GM06990 (cell line): ENCODE measurements around the gene TPM1.

ENCODE experiments used
- DNase-seq: peaks from one replicate; pipeline ENCODE4 v3.0.0-alpha.2; 2011; ENCODE audit not compliant: insufficient read length; ENCODE audit errors: extremely low read depth
- H3K27me3 ChIP-seq: replicated peaks from 2 replicates; pipeline ENCODE4 v1.6.0; 2011; ENCODE audit warnings: low read length; ENCODE audit not compliant: control insufficient read depth, insufficient read depth
- H3K36me3 ChIP-seq: 2 replicates; pipeline ENCODE4 v1.5.1; 2011; ENCODE audit warnings: low read length; ENCODE audit not compliant: control insufficient read depth, insufficient read depth
- H3K4me3 ChIP-seq: replicated peaks from 2 replicates; pipeline ENCODE4 v1.5.1; 2011; ENCODE audit warnings: low read depth, mild to moderate bottlenecking, control low read depth, low read length
- TF ChIP-seq, protein P1 (sequence below): IDR thresholded peaks from 2 replicates; pipeline ENCODE4 v1.5.1; 2011; ENCODE audit warnings: low read length, control low read depth, mild to moderate bottlenecking, inconsistent platforms; ENCODE audit not compliant: insufficient read depth, poor library complexity, severe bottlenecking

Gene TPM1

DNA sequence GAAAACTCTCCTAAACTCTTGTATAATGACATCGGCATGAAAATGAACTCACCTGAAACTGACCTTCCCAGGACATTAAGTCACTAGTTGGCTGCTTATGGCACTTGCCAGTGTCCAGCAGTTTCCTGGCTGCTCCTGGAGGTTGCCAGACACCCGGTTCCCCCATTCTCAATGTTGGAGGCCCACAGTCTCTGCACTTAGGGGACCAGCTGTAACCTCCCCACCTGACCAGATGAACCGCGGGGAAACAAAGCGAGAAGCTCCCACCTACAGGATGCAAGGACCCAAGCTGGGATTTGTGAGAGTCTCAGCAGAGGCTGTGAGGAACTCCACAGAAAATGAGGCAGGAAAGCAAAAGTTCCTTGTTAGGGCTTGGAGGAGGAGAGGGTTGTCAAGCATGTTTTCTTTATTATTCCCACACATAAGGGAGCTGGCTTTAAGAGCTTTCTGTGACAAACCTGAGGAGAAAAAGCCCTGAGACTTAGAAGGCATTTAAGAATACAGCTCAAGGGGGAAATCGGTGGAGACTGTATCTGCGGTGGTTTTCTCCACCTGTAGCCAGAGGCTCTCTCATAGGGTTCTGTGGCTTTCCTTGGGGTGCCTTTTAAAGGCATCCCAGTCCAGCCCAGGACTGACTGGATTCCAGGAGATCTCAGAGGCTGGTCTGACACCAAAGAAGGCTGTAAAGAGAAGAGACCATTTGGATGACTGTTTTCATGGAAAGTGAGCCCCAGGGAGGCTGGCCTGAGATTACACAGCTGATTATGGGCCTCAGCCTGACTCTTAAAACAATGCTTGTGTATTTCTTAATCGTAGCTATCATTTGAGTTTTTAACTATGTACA is 4.6 kb downstream of the TPM1 start:
- DNase-seq, result no peak
- H3K27me3 ChIP-seq, result peaks cover 3% of the 10 kb centered on the region
- no peak overlapping the region for H3K4me3 ChIP-seq
- H3K36me3 ChIP-seq, result no peaks in the 10 kb centered on the region
- TF ChIP-seq, protein P1, sequence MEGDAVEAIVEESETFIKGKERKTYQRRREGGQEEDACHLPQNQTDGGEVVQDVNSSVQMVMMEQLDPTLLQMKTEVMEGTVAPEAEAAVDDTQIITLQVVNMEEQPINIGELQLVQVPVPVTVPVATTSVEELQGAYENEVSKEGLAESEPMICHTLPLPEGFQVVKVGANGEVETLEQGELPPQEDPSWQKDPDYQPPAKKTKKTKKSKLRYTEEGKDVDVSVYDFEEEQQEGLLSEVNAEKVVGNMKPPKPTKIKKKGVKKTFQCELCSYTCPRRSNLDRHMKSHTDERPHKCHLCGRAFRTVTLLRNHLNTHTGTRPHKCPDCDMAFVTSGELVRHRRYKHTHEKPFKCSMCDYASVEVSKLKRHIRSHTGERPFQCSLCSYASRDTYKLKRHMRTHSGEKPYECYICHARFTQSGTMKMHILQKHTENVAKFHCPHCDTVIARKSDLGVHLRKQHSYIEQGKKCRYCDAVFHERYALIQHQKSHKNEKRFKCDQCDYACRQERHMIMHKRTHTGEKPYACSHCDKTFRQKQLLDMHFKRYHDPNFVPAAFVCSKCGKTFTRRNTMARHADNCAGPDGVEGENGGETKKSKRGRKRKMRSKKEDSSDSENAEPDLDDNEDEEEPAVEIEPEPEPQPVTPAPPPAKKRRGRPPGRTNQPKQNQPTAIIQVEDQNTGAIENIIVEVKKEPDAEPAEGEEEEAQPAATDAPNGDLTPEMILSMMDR, result no peak

DNA sequence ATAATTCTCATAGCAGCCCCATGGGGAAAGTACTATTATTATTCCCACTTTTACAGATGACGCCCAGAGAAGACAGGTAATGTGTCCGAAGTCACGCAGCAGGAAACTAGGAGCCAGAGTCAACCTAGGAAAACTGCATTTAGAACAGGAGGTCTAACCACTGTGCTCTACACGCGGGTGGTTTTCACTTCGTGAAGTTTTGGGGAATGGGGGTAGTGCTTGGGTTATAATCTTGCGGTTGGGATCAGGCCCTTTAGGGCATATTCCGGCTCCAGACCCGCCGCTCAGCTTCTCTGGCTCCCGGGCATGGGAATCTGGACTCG is 5.2 kb downstream of the TPM1 start:
- Histone ChIP-seq H3K4me3 (peak overlapping the region; percentile 71), H3K36me3 (no peaks in the 10 kb centered on the region), H3K27me3 (peaks cover 3% of the 10 kb centered on the region)
- no peak for DNase-seq
- TF ChIP-seq, protein P1, result no peak

DNA sequence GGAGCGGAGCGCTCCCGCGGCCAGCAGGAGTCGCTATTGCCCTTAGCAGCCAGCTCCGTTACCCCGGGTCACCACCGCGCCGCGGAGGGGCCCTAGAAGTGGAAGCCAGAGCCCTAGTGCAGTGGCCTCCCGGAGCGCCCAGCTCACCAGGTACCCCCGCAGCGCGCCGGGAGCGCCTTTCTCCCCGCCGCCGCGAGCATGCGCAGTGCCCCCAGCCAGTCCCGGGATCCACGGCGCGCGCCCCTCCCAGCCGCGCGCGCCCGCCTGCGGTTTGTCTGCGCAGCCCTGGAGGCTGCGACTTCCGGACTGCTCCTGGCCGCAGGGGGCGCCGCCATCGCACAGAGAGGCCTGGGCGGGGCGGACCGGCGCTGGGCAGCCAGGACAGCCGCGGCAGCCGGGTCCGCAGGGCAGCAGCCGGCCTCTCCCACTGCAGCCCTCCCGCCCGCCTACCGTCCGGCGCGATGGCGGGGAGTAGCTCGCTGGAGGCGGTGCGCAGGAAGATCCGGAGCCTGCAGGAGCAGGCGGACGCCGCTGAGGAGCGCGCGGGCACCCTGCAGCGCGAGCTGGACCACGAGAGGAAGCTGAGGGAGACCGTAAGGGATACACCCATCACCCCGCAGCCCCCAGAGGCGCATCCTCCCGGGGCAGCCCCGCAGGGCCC is 5.7 kb downstream of the TPM1 start:
- no peaks in the 10 kb centered on the region for H3K36me3 ChIP-seq
- DNase-seq, result peak; percentile 89

DNA sequence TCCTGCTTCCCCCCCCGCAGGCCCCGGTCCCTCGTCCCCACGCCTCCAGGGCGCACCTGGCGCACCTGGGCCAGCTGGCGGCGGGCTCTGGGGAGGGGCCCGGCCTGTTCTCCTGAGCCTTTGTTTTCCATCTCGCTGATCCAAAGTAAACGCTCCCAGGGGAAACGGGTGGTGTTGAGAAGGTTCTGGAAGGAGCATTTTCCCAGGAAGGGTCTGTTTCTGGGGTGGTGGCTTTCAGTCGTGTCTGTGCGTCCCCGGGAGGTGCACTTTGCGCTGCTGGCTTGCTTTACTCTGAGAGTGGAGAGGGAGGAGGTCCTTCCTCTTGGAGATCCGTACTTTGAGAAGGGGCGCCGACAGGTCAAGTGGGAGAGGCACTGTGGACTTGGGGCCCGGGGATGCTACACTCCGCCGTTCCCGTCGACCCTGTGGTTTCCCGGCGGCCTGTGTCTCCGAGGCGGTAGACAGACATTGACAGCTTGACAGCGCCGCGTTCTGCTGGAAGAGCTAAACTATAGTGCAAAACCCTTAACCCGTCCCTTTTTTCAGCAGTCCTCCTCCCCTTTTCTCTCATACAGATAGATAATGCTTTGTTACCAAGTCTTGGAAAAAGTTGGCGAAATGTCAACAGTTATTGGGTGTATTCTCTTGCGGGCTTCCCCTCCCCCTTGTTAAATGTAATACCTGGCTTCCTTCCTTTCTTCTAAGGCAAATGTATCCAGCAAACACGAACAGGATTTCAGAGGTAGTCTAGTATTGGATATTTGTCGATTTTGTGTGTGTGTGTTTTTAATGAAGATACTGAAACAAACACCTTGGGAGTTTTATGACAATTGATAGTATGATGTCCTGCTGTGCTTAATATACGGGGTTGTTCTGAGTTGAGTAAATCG is 6.5 kb downstream of the TPM1 start:
- Histone ChIP-seq H3K36me3 (no peaks in the 10 kb centered on the region), H3K4me3 (peak overlapping the region; percentile 71), H3K27me3 (peaks cover 3% of the 10 kb centered on the region)
- peak; percentile 36 for DNase-seq
- TF ChIP-seq, protein P1, result no peak

More for the DNA sequence above, 5.7 kb downstream of the TPM1 start:
- TF ChIP-seq, protein P1, result peak; percentile 100
- Histone ChIP-seq H3K4me3 (peak overlapping the region; percentile 71), H3K27me3 (peaks cover 3% of the 10 kb centered on the region)

DNA sequence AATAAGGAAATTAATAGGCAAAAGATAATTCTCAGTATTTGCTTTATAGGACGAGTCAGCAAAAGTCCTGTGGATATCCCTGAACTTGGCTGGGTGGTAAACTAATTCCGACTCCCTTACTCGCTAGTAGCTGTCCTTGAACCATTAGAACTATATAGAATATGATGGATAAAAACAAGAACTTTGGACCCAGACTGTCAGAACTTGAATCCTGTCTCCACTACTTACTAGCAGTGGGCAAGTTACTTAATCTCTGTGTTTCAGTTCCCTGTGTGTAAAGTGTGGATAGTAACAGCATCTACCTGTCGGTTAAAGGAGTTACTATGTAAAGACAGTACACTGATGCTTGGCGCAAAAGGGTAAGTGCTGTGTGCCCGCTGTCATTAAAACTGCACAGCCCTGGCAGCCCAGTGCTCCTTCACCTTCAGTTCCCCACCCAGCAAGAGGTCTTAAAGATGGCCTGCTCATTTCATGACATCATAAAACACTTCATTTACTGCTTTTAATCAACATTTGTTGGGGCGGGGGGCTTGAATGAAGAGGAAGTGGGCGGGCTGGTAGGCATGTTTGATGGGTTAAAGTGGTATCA is 7.3 kb downstream of the TPM1 start:
- Histone ChIP-seq H3K4me3 (no peak overlapping the region), H3K36me3 (no peaks in the 10 kb centered on the region), H3K27me3 (peaks cover 3% of the 10 kb centered on the region)
- DNase-seq, result no peak
- TF ChIP-seq, protein P1, result no peak
